ENCODE data around the gene ZNF385B.

GRCh38 chr2:179546656-179547055, 314.8 kb downstream of the ZNF385B start:
- TF ChIP-seq CTCF (IDR thresholded peaks at IDR 0.05) (no peak), POLR2A (IDR thresholded peaks at IDR 0.05) (no peak)

All from uterus (tissue), 2 donors.